ENCODE results near the gene OXLD1. TPM values are rescaled to one million over a fixed set of nuclear protein-coding genes. Genes with fewer than 3 reads are reported as not detected.

Gene OXLD1
- 10 to 100 TPM in 1 of 2 donors, 1 to 10 TPM in 1; 8.9 to 35.1 TPM for total RNA-seq
- 10 to 100 TPM; 61.3 to 77.7 TPM for polyA plus RNA-seq
- long read RNA-seq, donor 1, transcript OXLD1-206 (1 exons, 1,600 nt), result major isoform, 17 of 24 reads
- long read RNA-seq, donor 1, partial matches to known transcripts, result 0 of 24 reads
- long read RNA-seq, donor 1, other reads (novel, unspliced or antisense), result 0 of 24 reads
- long read RNA-seq, donor 2, transcript OXLD1-206 (1 exons, 1,600 nt), result major isoform, 9 of 11 reads
- long read RNA-seq, donor 2, partial matches to known transcripts, result 0 of 11 reads
- long read RNA-seq, donor 2, other reads (novel, unspliced or antisense), result 0 of 11 reads
- long read RNA-seq, donor 3, partial matches to known transcripts, result 0 of 10 reads
- long read RNA-seq, donor 3, other reads (novel, unspliced or antisense), result 0 of 10 reads
- long read RNA-seq, donor 4, partial matches to known transcripts, result 0 of 7 reads
- long read RNA-seq, donor 4, other reads (novel, unspliced or antisense), result 0 of 7 reads
- long read RNA-seq, donor 5, transcript OXLD1-206 (1 exons, 1,600 nt), result major isoform, 18 of 25 reads
- long read RNA-seq, donor 5, partial matches to known transcripts, result 0 of 25 reads
- long read RNA-seq, donor 5, other reads (novel, unspliced or antisense), result 0 of 25 reads

- peak within 1 kb of the TSS; percentile 53 to 77 for H3K9ac ChIP-seq (ENCODE audit: insufficient read depth in 1 of 2, low read length in 2 of 2)
- peaks cover 0 to 17% (median 4%) of the 10 kb centered on the region in 5 donors for H3K4me1 ChIP-seq (ENCODE audit: control insufficient read depth in 5 of 5, insufficient read depth in 5 of 5, low read length in 5 of 5)
- H3K4me3 ChIP-seq, result peak within 1 kb of the TSS; percentile 93
- no peaks in the 10 kb centered on the region for H3K9me3 ChIP-seq (ENCODE audit: control insufficient read depth in 4 of 4, insufficient read depth in 3 of 4, low read length in 3 of 4)
- peak within 1 kb of the TSS; percentile 88 to 93 for H3K27ac ChIP-seq (ENCODE audit: low read depth in 1 of 2, low read length in 1 of 2)
- no peaks in the 10 kb centered on the region for H3K27me3 ChIP-seq (ENCODE audit: control insufficient read depth in 3 of 3, insufficient read depth in 3 of 3, low read length in 2 of 3)
- no peak for TF ChIP-seq CTCF (IDR thresholded peaks at IDR 0.05; ENCODE audit: control extremely low read depth, extremely low read depth)
- ATAC-seq (ENCODE audit: insufficient read depth, low FRiP score), result peak; percentile 97
- peak; percentile 96 to 98 (median 96) for DNase-seq
- WGBS, 2 donors, result 0% methylated on average over 81 to 96 of the region's 96 CpGs
- H3K36me3 ChIP-seq (ENCODE audit: control insufficient read depth in 4 of 4, insufficient read depth in 4 of 4, low read length in 4 of 4), result peaks cover 0 to 18% (median 7%) of the 10 kb centered on the region in 4 donors
Measured at GRCh38 chr17:81666342-81667191, at the start of gene OXLD1, which contains the start of gene CCDC137. OXLD1 (minus strand) TSS chr17:81666605; CDS start chr17:81666577, 28 bp downstream. CCDC137 (plus strand) TSS chr17:81666737; CDS start chr17:81666767, 30 bp downstream.

GRCh38 chr17:81715107-81715871 lies 48.9 kb upstream of the OXLD1 start:
- DNase-seq, result no peak
- ATAC-seq (ENCODE audit: insufficient read depth, low FRiP score), result no peak
- 94 to 95% methylated on average over 30 to 32 of the region's 32 CpGs for WGBS, 2 donors

More at GRCh38 chr17:81715107-81715871, 48.9 kb upstream of the OXLD1 start:
- peaks cover 0 to 2% (median 0%) of the 10 kb centered on the region in 4 donors for H3K36me3 ChIP-seq (ENCODE audit: control insufficient read depth in 4 of 4, insufficient read depth in 4 of 4, low read length in 4 of 4)
- no peak overlapping the region for H3K9ac ChIP-seq (ENCODE audit: insufficient read depth in 1 of 2, low read length in 2 of 2)
- peaks cover 0 to 32% (median 5%) of the 10 kb centered on the region in 5 donors for H3K4me1 ChIP-seq (ENCODE audit: control insufficient read depth in 5 of 5, insufficient read depth in 5 of 5, low read length in 5 of 5)
- peaks cover 0 to 10% (median 9%) of the 10 kb centered on the region in 3 donors for H3K27me3 ChIP-seq (ENCODE audit: control insufficient read depth in 3 of 3, insufficient read depth in 3 of 3, low read length in 2 of 3)
- H3K9me3 ChIP-seq (ENCODE audit: control insufficient read depth in 4 of 4, insufficient read depth in 3 of 4, low read length in 3 of 4), result no peaks in the 10 kb centered on the region
- H3K4me3 ChIP-seq, result no peak overlapping the region
- no peak for TF ChIP-seq CTCF (IDR thresholded peaks at IDR 0.05; ENCODE audit: control extremely low read depth, extremely low read depth)
- no peak overlapping the region for H3K27ac ChIP-seq (ENCODE audit: low read depth in 1 of 2, low read length in 1 of 2)

All from lung (tissue), 16 donors.